HCT116 (cell line): ENCODE results near the gene CGB5. TPM values are rescaled to one million over a fixed set of nuclear protein-coding genes. Genes with fewer than 3 reads are reported as not detected.

Source experiments
- ATAC-seq: fragments of 200-7000 bp; cut with Tn5 transposase; 2 replicates; pipeline ENCODE4 v1.9.1; 2020; ENCODE audit warnings: mild to moderate bottlenecking, moderate library complexity
- BruUV-seq: library from RNA; stranded (reverse); fragments of 400-500 nt; replicated peaks from 2 replicates; lab custom pipeline; 2021; lab: Mats Ljungman, UMichigan
- CTCF ChIA-PET: fragments of 300-600 bp; sonication (Branson Sonifier 250); formaldehyde crosslinking; loops from one replicate; lab custom pipeline; 2021; ENCODE audit warnings: antibody characterized with exemption; lab: Charles Lee
- POLR2A ChIA-PET: fragments of 300-600, 350-600 bp; sonication (Branson Sonifier 250); formaldehyde crosslinking; loops from one replicate; lab custom pipeline; 2021; ENCODE audit warnings: antibody characterized with exemption; lab: Charles Lee
- RAD21 ChIA-PET, 2 experiments: fragments of 300-600 bp; sonication (Branson Sonifier 250); formaldehyde crosslinking; loops; one replicate each; lab custom pipeline; 2023; ENCODE audit warnings: low total read pairs in 2 of 2; ENCODE audit not compliant: uncharacterized antibody in 2 of 2, unreplicated experiment in 2 of 2, low non-redundant PET in 1 of 2; lab: Charles Lee
- DNase-seq: peaks from one replicate; pipeline ENCODE4 v3.0.0-alpha.2; 2010; ENCODE audit warnings: low read depth, low spot score
- H2AFZ ChIP-seq: fragments of 200-600 bp; shearing (Covaris generic), sonication (generic); 2 replicates; pipeline ENCODE4 v1.6.1; 2017; ENCODE audit warnings: low read depth, mixed run types, mixed read lengths, antibody characterized with exemption, low read length; ENCODE audit not compliant: poor library complexity, severe bottlenecking
- H3K27ac ChIP-seq: 2 replicates; pipeline ENCODE4 v1.5.1; 2012; ENCODE audit warnings: low read depth, low read length
- H3K27me3 ChIP-seq: fragments of 200-600 bp; sonication (generic); 2 replicates; pipeline ENCODE4 v1.6.1; 2016; ENCODE audit warnings: mixed run types, low read length, mixed read lengths; ENCODE audit not compliant: insufficient read depth
- H3K36me3 ChIP-seq, 2 experiments: fragments of 200-500 bp in 1 of 2; fragments of 200-600 bp in 1 of 2; sonication (Bioruptor generic) in 1 of 2; sonication (generic) in 1 of 2; 2 replicates each; pipeline versions ENCODE4 v1.5.1 to v1.6.1; 2014 to 2016; ENCODE audit warnings: low read length in 2 of 2, inconsistent platforms in 1 of 2, mixed read lengths in 1 of 2, mixed run types in 1 of 2; ENCODE audit not compliant: insufficient read depth in 2 of 2, control insufficient read depth in 1 of 2
- H3K4me1 ChIP-seq, 2 experiments: fragments of 200-600 bp in 1 of 2; sonication (generic) in 1 of 2; 2 replicates each; pipeline versions ENCODE4 v1.5.1 to v1.6.1; 2012 to 2017; ENCODE audit warnings: low read length in 2 of 2, inconsistent platforms in 1 of 2, mild to moderate bottlenecking in 1 of 2, mixed read lengths in 1 of 2, mixed run types in 1 of 2, moderate library complexity in 1 of 2; ENCODE audit not compliant: insufficient read depth in 2 of 2, control insufficient read depth in 1 of 2
- H3K4me2 ChIP-seq: fragments of 200-600 bp; sonication (generic); 2 replicates; pipeline ENCODE4 v1.6.1; 2017; ENCODE audit warnings: mixed run types, low read length, mixed read lengths
- H3K4me3 ChIP-seq, 2 experiments: fragments of 200-600 bp in 1 of 2; sonication (generic) in 1 of 2; replicated peaks in 1 of 2; 2 replicates each; pipeline ENCODE4 v1.5.1; 2011 to 2016; ENCODE audit warnings: low read length in 2 of 2, control low read depth in 1 of 2, low read depth in 1 of 2, mild to moderate bottlenecking in 1 of 2, mixed read lengths in 1 of 2, mixed run types in 1 of 2
- H3K79me2 ChIP-seq: fragments of 200-600 bp; sonication (generic); 2 replicates; pipeline ENCODE4 v1.6.1; 2017; ENCODE audit warnings: mild to moderate bottlenecking, mixed run types, low read length, moderate library complexity, mixed read lengths; ENCODE audit not compliant: insufficient read depth
- H3K9ac ChIP-seq: fragments of 200-600 bp; sonication (generic); 2 replicates; pipeline ENCODE4 v1.6.1; 2016; ENCODE audit warnings: low read length, mixed read lengths
- H3K9me2 ChIP-seq: fragments of 200-600 bp; sonication (generic), shearing (Covaris generic); 2 replicates; pipeline ENCODE4 v1.6.1; 2017; ENCODE audit warnings: mixed run types, mild to moderate bottlenecking, moderate library complexity; ENCODE audit not compliant: insufficient read depth
- H3K9me3 ChIP-seq, 2 experiments: fragments of 200-500 bp in 1 of 2; fragments of 200-600 bp in 1 of 2; sonication (Bioruptor generic) in 1 of 2; sonication (generic) in 1 of 2; 2 replicates each; pipeline ENCODE4 v1.6.1; 2014 to 2017; ENCODE audit warnings: low read length in 2 of 2, mixed read lengths in 2 of 2, inconsistent platforms in 1 of 2, low read depth in 1 of 2, mild to moderate bottlenecking in 1 of 2, mixed run types in 1 of 2, moderate library complexity in 1 of 2; ENCODE audit not compliant: control insufficient read depth in 1 of 2, insufficient read depth in 1 of 2
- H4K20me1 ChIP-seq: fragments of 200-600 bp; sonication (generic), shearing (Covaris generic); 2 replicates; pipeline ENCODE4 v1.6.1; 2017; ENCODE audit warnings: mixed run types, mild to moderate bottlenecking, moderate library complexity; ENCODE audit not compliant: insufficient read depth
- CEBPB ChIP-seq: IDR thresholded peaks from 2 replicates; pipeline ENCODE4 v1.6.1; 2012; ENCODE audit warnings: low read depth
- EZH2 ChIP-seq: fragments of 200-600 bp; sonication (generic); IDR thresholded peaks from 2 replicates; pipeline ENCODE4 v1.6.1; 2017; ENCODE audit warnings: antibody characterized with exemption, mixed run types
- EZH2phosphoT487 ChIP-seq: fragments of 200-600 bp; IDR thresholded peaks from 2 replicates; pipeline ENCODE4 v1.6.1; 2018; ENCODE audit warnings: antibody characterized with exemption, borderline replicate concordance
- JUND ChIP-seq: IDR thresholded peaks from 2 replicates; pipeline ENCODE4 v1.6.1; 2012
- TCF7L2 ChIP-seq: IDR thresholded peaks from 2 replicates; pipeline ENCODE4 v1.7.0; 2011; ENCODE audit warnings: borderline replicate concordance, inconsistent platforms; ENCODE audit not compliant: insufficient read depth, insufficient read length; ENCODE audit errors: extremely low read depth
- ZBTB33 ChIP-seq: IDR thresholded peaks from 2 replicates; pipeline ENCODE4 v1.6.1; 2011; ENCODE audit warnings: mild to moderate bottlenecking, low read length, moderate library complexity; ENCODE audit not compliant: insufficient replicate concordance; ENCODE audit errors: extremely low read depth
- ZFX ChIP-seq: fragments of 450-650 bp; IDR thresholded peaks from 2 replicates; pipeline ENCODE4 v1.6.1; 2017
- ZNF274 ChIP-seq: fragments of 200-500 bp; sonication (Bioruptor generic); IDR thresholded peaks from 2 replicates; pipeline ENCODE4 v1.6.1; 2014; ENCODE audit warnings: mild to moderate bottlenecking, low read depth, low read length, inconsistent platforms
- intact Hi-C: fragments of 100-400 bp; cut with micrococcal nuclease; formaldehyde crosslinking; loops from 2 replicates; pipeline ENCODE4 v1.10.0; 2022
- total RNA-seq: library from RNA; stranded (reverse); gene quantifications from one replicate; pipeline ENCODE4 v1.2.1, GENCODE V29; 2021; ENCODE audit not compliant: unreplicated experiment
- TF ChIP-seq, protein P1 (sequence below): IDR thresholded peaks from 2 replicates; pipeline ENCODE4 v1.6.1; 2012

Gene CGB5
- total RNA-seq, 1 experiment from 2014 or later, result not detected

GRCh38 chr19:49004133-49004532, 39.5 kb upstream of the CGB5 start:
- H3K27ac ChIP-seq, result no peak overlapping the region
- intact Hi-C loops, result no loop called here
- RAD21 ChIA-PET, result no interaction called here
- no peak overlapping the region for H3K4me2 ChIP-seq
- H3K36me3 ChIP-seq, result peaks cover 38 to 65% of the 10 kb centered on the region in 2 experiments; a peak in 3 of 4 replicates
- H3K27me3 ChIP-seq, result no peaks in the 10 kb centered on the region
- no peak for ATAC-seq
- H3K9me2 ChIP-seq, result no peaks in the 10 kb centered on the region
- BruUV-seq, result no TSS peak
- H3K79me2 ChIP-seq, result peaks cover 37% of the 10 kb centered on the region
- no peak for DNase-seq
- POLR2A ChIA-PET, result interaction anchor here (1.2 kb wide), 1 partner anchor 15 kb away, joined by 3 read pairs; no protein-coding TSS in a partner anchor
- no peak overlapping the region for H3K9ac ChIP-seq
- no peaks in the 10 kb centered on the region for H3K9me3 ChIP-seq
- no peaks in the 10 kb centered on the region for H4K20me1 ChIP-seq
- TF ChIP-seq, protein P1, sequence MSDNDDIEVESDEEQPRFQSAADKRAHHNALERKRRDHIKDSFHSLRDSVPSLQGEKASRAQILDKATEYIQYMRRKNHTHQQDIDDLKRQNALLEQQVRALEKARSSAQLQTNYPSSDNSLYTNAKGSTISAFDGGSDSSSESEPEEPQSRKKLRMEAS, result no peak
- TF ChIP-seq EZH2phosphoT487, result no peak
- TF ChIP-seq EZH2, result no peak
- TF ChIP-seq ZFX, result no peak
- no peak for TF ChIP-seq TCF7L2
- CTCF ChIA-PET, result interaction anchor here (0.8 to 1.4 kb wide), 2 partner anchors 11 to 13 kb away, joined by 3 to 4 read pairs; partner anchors contain the start of genes GYS1 and RUVBL2
- H3K4me3 ChIP-seq, result no peak overlapping the region
- no peaks in the 10 kb centered on the region for H3K4me1 ChIP-seq
- H2AFZ ChIP-seq, result no peak overlapping the region

- H2AFZ ChIP-seq, result no peak overlapping the region
- H4K20me1 ChIP-seq, result no peaks in the 10 kb centered on the region
- TSS peak; percentile 32 for BruUV-seq
- peaks cover 45 to 63% of the 10 kb centered on the region in 2 experiments; a peak in 3 of 4 replicates for H3K36me3 ChIP-seq
- intact Hi-C loops, result no loop called here
- H3K4me3 ChIP-seq, result no peak overlapping the region
- ChIA-PET CTCF (no interaction called here), RAD21 (no interaction called here), POLR2A (no interaction called here)
- DNase-seq (no peak), ATAC-seq (no peak)
- no peaks in the 10 kb centered on the region for H3K9me3 ChIP-seq
- H3K79me2 ChIP-seq, result peaks cover 27% of the 10 kb centered on the region
- no peak overlapping the region for H3K4me2 ChIP-seq
- no peaks in the 10 kb centered on the region for H3K9me2 ChIP-seq
- no peak overlapping the region for H3K9ac ChIP-seq
- TF ChIP-seq ZNF274 (no peak), ZBTB33 (no peak), CEBPB (no peak), JUND (no peak)
- no peaks in the 10 kb centered on the region for H3K4me1 ChIP-seq
- no peaks in the 10 kb centered on the region for H3K27me3 ChIP-seq
- H3K27ac ChIP-seq, result no peak overlapping the region
Measured at GRCh38 chr19:49004964-49005614, 38.6 kb upstream of the CGB5 start.
